Panc1 (cell line): Measurements from ENCODE around the gene TTC17.

Source experiments
- POLR2AphosphoS5 ChIP-seq: IDR thresholded peaks from 2 replicates; pipeline ENCODE4 v1.6.1; 2012; ENCODE audit warnings: mild to moderate bottlenecking, low read depth, low read length, moderate library complexity
- SIN3A ChIP-seq: IDR thresholded peaks from 2 replicates; pipeline ENCODE4 v1.6.1; 2012; ENCODE audit warnings: low read depth, mild to moderate bottlenecking, low read length, moderate library complexity, borderline replicate concordance; ENCODE audit not compliant: insufficient read depth
- TCF7L2 ChIP-seq: IDR thresholded peaks from 2 replicates; pipeline ENCODE4 v1.6.1; 2011; ENCODE audit warnings: mild to moderate bottlenecking, low read depth, low read length, inconsistent platforms
- TF ChIP-seq, protein P1 (sequence below), 2 experiments: IDR thresholded peaks; 2 replicates each; pipeline ENCODE4 v1.6.1; 2011 to 2012; ENCODE audit warnings: low read depth in 2 of 2, control low read depth in 1 of 2, low read length in 1 of 2, mild to moderate bottlenecking in 1 of 2, moderate library complexity in 1 of 2; ENCODE audit not compliant: insufficient read depth in 1 of 2
- TF ChIP-seq, protein P2 (sequence below): fragments of 450-650 bp; IDR thresholded peaks from 2 replicates; pipeline ENCODE4 v1.5.1; 2017; ENCODE audit warnings: mild to moderate bottlenecking

DNA sequence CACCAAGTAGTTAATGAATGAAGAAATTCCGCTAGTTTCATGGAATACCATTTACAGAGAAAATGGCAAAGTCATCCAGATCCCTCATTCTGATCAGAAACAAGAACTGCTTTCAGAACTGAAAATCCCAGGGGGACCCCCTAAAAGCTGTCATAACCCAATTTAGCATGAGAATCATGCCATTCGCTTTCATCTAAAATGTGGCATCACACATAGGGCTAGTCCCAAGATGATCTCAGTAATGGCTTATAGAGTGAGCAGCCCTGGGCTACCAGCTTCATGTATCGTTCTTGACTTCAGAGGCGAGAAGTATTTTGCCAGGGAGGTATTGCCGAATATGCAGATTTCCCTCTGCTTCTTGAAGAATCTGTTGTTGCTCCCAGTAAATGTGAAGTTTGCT is 134.0 kb downstream of the TTC17 start:
- TF ChIP-seq, protein P1, sequence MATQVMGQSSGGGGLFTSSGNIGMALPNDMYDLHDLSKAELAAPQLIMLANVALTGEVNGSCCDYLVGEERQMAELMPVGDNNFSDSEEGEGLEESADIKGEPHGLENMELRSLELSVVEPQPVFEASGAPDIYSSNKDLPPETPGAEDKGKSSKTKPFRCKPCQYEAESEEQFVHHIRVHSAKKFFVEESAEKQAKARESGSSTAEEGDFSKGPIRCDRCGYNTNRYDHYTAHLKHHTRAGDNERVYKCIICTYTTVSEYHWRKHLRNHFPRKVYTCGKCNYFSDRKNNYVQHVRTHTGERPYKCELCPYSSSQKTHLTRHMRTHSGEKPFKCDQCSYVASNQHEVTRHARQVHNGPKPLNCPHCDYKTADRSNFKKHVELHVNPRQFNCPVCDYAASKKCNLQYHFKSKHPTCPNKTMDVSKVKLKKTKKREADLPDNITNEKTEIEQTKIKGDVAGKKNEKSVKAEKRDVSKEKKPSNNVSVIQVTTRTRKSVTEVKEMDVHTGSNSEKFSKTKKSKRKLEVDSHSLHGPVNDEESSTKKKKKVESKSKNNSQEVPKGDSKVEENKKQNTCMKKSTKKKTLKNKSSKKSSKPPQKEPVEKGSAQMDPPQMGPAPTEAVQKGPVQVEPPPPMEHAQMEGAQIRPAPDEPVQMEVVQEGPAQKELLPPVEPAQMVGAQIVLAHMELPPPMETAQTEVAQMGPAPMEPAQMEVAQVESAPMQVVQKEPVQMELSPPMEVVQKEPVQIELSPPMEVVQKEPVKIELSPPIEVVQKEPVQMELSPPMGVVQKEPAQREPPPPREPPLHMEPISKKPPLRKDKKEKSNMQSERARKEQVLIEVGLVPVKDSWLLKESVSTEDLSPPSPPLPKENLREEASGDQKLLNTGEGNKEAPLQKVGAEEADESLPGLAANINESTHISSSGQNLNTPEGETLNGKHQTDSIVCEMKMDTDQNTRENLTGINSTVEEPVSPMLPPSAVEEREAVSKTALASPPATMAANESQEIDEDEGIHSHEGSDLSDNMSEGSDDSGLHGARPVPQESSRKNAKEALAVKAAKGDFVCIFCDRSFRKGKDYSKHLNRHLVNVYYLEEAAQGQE (IDR thresholded peaks at IDR 0.05; ENCODE audit: insufficient read depth in 1 of 2, low read depth in 2 of 2, low read length in 1 of 2) = no peak
- TF ChIP-seq, protein P2, sequence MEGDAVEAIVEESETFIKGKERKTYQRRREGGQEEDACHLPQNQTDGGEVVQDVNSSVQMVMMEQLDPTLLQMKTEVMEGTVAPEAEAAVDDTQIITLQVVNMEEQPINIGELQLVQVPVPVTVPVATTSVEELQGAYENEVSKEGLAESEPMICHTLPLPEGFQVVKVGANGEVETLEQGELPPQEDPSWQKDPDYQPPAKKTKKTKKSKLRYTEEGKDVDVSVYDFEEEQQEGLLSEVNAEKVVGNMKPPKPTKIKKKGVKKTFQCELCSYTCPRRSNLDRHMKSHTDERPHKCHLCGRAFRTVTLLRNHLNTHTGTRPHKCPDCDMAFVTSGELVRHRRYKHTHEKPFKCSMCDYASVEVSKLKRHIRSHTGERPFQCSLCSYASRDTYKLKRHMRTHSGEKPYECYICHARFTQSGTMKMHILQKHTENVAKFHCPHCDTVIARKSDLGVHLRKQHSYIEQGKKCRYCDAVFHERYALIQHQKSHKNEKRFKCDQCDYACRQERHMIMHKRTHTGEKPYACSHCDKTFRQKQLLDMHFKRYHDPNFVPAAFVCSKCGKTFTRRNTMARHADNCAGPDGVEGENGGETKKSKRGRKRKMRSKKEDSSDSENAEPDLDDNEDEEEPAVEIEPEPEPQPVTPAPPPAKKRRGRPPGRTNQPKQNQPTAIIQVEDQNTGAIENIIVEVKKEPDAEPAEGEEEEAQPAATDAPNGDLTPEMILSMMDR = no peak
- TF ChIP-seq POLR2AphosphoS5 (no peak), TCF7L2 (no peak), SIN3A (no peak)
